ELR (cell line): ENCODE measurements around the gene UBAC2.
"Not testable (repeated sequence)": the region's sequence is repeated elsewhere in the genome, so short reads cannot be mapped to it uniquely, and the experiment has no call there.

Experiments
- DNase-seq: peaks from one replicate; pipeline ENCODE4 v3.0.0-alpha.2; 2015; ENCODE audit warnings: low read depth

UBAC2 gene

GRCh38 chr13:99185606-99186005, 15.0 kb upstream of the UBAC2 start:
- no peak for DNase-seq

GRCh38 chr13:99190147-99190985, 10.3 kb upstream of the UBAC2 start:
- DNase-seq, result no peak

GRCh38 chr13:99191336-99191899, 9.2 kb upstream of the UBAC2 start:
- DNase-seq, result no peak

- no peak for DNase-seq
Observed at GRCh38 chr13:99191900-99192399, 8.7 kb upstream of the UBAC2 start.

GRCh38 chr13:99192480-99192879, 8.2 kb upstream of the UBAC2 start:
- DNase-seq, result no peak

- DNase-seq, result no peak
Observed at GRCh38 chr13:99193152-99193551, 7.5 kb upstream of the UBAC2 start.

GRCh38 chr13:99196466-99197116, 4.1 kb upstream of the UBAC2 start:
- peak; percentile 36 for DNase-seq

- no peak for DNase-seq
Observed at GRCh38 chr13:99197117-99197651, 3.5 kb upstream of the UBAC2 start.

- DNase-seq, result peak; percentile 16
Observed at GRCh38 chr13:99199541-99200431, 868 bp upstream of the UBAC2 start.

- no peak for DNase-seq
Observed at GRCh38 chr13:99203601-99204579, 3.2 kb downstream of the UBAC2 start.

GRCh38 chr13:99205621-99206220, 5.1 kb downstream of the UBAC2 start:
- DNase-seq, result no peak

- no peak for DNase-seq
Observed at GRCh38 chr13:99206226-99206625, 5.6 kb downstream of the UBAC2 start.

GRCh38 chr13:99206873-99207272, 6.2 kb downstream of the UBAC2 start:
- no peak for DNase-seq

GRCh38 chr13:99207511-99207910, 6.9 kb downstream of the UBAC2 start:
- no peak for DNase-seq

GRCh38 chr13:99208185-99208584, 7.5 kb downstream of the UBAC2 start:
- DNase-seq, result no peak

GRCh38 chr13:99208845-99209527, 8.3 kb downstream of the UBAC2 start:
- no peak for DNase-seq

GRCh38 chr13:99210627-99211026, 10.0 kb downstream of the UBAC2 start:
- not testable (repeated sequence) for DNase-seq

GRCh38 chr13:99211421-99212035, 10.9 kb downstream of the UBAC2 start:
- no peak for DNase-seq

- DNase-seq, result no peak
Observed at GRCh38 chr13:99214232-99214631, 13.6 kb downstream of the UBAC2 start.
